GM12892 (cell line): Measurements from ENCODE around the gene PRSS56.

Experiments
- POLR2A ChIP-seq: IDR thresholded peaks from 2 replicates; pipeline ENCODE4 v1.6.1; 2011; ENCODE audit warnings: low read depth, low read length, control low read depth
- POLR2AphosphoS5 ChIP-seq: IDR thresholded peaks from 2 replicates; pipeline ENCODE4 v1.6.1; 2011; ENCODE audit warnings: low read depth, low read length, control low read depth
- TAF1 ChIP-seq: IDR thresholded peaks from 2 replicates; pipeline ENCODE4 v1.6.1; 2011; ENCODE audit warnings: low read depth, mild to moderate bottlenecking, control low read depth, low read length, borderline replicate concordance

GRCh38 chr2:232520489-232520888 is 301 bp downstream of the PRSS56 start:
- TF ChIP-seq POLR2AphosphoS5, result no peak
- TF ChIP-seq TAF1, result no peak
- TF ChIP-seq POLR2A, result no peak
